Neural progenitor cell (in vitro differentiated cells): ENCODE measurements around the gene RAET1E.
"Not testable (repeated sequence)": the region's sequence is repeated elsewhere in the genome, so short reads cannot be mapped to it uniquely, and the experiment has no call there.

ENCODE experiments used
- EZH2phosphoT487 ChIP-seq: fragments of 200-600 bp; sonication (generic); IDR thresholded peaks from 2 replicates; pipeline ENCODE4 v1.6.1; 2017; ENCODE audit warnings: antibody characterized with exemption
- TF ChIP-seq, protein P1 (sequence below): fragments of 200-600 bp; sonication (generic); IDR thresholded peaks from 2 replicates; pipeline ENCODE4 v1.5.1; 2017; ENCODE audit warnings: antibody characterized with exemption, mild to moderate bottlenecking

DNA sequence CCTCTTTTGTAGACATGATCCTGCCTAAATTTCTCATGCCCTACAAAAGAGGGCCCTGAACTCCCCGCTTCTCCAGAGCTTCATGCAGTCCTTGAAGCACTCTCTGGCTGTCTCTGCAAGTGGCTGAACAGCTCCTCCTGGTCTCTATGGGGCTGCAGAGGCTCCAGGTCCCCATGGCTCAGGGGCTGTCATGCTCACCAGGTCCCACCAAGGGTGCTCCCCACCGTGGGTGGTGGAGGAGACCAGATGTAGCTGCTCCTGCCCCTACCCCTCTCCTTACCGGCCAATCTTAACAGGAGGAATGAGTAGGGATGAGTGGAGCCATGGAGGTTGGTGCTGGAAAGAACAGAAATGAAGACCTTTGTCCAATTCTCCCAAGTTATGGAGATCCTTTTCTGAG, 14.8 kb upstream of the RAET1E start:
- TF ChIP-seq, protein P1, sequence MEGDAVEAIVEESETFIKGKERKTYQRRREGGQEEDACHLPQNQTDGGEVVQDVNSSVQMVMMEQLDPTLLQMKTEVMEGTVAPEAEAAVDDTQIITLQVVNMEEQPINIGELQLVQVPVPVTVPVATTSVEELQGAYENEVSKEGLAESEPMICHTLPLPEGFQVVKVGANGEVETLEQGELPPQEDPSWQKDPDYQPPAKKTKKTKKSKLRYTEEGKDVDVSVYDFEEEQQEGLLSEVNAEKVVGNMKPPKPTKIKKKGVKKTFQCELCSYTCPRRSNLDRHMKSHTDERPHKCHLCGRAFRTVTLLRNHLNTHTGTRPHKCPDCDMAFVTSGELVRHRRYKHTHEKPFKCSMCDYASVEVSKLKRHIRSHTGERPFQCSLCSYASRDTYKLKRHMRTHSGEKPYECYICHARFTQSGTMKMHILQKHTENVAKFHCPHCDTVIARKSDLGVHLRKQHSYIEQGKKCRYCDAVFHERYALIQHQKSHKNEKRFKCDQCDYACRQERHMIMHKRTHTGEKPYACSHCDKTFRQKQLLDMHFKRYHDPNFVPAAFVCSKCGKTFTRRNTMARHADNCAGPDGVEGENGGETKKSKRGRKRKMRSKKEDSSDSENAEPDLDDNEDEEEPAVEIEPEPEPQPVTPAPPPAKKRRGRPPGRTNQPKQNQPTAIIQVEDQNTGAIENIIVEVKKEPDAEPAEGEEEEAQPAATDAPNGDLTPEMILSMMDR = not testable (repeated sequence)
- TF ChIP-seq EZH2phosphoT487 = not testable (repeated sequence)
